HCEC 1CT (cell line): ENCODE data around the gene HS2ST1.
A peak's percentile ranks its signal among the peaks of the same experiment; 100 is the strongest.
"Not testable (repeated sequence)": the region's sequence is repeated elsewhere in the genome, so short reads cannot be mapped to it uniquely, and the experiment has no call there.

ENCODE experiments used
- DNase-seq: peaks from one replicate; pipeline ENCODE4 v3.0.0-alpha.2; 2017

Gene HS2ST1

DNA sequence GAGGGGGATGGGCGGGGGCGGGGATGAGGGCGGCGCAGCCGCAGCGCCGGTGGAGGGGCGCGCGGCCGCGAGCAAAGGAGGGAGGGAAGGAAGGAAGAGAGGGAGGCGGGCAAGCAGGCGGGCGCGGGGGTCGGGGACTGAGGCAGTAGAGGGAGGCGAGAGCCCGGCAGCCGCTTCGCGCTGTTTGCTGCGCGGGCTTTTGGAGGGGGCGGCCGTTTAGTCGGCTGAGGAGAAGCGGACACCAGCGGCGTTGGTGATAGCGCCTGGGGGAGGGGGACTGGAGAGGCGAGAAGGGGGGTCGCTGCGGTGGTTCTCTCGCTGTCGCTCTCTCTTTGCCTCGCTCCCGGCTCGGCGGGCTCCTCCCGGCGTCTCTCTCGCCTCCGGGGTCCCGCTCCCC is at the start of gene HS2ST1:
Gene HS2ST1 (plus strand): TSS at position 35 of the 397 bp plus-strand sequence.
- no peak for DNase-seq

DNA sequence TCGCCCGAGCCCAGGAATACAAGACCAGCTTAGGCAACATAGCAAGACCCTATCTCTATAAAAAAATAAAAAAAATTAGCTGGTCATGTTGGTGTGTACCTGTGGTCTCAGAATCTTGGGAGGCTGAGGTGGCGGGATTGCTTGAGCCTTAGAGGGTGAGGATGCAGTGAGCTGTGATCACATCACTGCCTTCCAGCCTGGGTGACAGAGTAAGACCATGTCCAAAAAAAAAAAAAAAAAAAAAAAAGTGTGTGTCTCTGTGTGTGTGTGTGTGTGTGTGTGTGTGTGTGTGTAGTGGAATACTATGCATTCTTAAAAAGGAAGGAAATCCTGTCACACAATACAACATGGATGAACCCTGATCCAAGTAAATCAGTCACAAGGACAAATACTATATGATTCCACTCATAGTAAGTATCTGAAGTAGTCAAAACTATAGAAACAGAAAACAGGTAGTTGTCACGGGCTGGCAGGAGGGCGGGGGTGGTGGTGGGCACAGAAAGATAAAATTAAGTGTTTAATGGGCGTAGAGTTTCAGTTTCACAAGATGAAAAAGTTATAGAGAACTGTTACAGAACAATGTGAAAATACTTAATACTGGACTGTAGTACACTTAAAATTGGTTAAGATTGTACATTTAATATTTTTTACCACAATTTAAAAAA is 48.3 kb upstream of the HS2ST1 start:
- no peak for DNase-seq

DNA sequence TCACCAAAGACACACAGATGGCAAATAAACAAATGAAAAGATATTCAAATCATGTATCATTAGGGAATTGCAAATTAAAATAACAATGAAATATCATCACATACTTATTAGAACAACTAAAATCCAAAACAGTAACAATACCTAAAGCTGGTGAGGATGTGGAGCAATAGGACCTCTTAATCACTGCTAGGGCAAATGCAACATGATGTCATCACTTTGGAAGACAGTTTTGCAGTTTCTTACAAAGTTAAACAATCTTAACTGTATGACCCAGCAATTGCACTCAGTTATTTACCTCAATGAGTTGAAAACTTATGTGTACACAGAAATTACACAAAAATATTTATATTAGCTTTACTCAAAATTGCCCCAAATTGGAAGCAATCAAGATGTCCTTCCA is 47.8 kb upstream of the HS2ST1 start:
- peak; percentile 79 for DNase-seq

DNA sequence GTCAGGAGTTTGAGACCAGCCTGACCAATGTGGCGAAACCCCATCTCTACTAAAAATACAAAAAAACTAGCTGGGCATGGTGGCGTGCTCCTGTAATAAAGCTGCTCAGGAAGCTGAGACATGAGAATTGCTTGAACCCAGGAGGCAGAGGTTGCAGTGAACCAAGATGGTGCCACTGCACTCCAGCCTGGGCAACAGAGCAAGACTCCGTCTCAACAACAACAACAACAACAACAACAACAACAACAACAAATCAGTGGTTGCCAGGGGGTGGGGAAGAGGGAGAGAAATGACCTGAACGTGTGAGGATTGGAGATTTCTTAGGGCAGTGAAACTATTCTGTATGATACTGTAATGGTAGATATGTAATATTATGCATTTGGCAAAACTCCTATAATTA is 47.2 kb upstream of the HS2ST1 start:
- not testable (repeated sequence) for DNase-seq

DNA sequence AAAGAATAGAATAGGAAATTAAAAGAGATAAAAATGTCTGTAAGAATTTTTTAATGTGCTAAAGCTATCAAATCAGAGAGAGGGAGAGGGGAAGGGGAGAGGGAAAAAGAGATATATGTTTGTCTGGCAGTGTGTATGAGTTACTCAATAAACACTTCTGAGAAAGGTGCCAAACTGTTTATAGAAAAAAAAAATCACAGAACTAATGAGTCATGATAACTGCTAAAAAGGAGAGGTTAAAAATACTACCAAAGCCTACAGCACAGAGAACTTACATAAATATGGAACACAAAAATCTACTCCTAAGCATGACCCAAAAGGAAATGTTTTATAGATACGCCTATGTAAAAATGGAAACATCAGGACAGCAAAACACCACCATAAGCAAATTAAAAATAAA is 46.0 kb upstream of the HS2ST1 start:
- DNase-seq, result peak; percentile 56

DNA sequence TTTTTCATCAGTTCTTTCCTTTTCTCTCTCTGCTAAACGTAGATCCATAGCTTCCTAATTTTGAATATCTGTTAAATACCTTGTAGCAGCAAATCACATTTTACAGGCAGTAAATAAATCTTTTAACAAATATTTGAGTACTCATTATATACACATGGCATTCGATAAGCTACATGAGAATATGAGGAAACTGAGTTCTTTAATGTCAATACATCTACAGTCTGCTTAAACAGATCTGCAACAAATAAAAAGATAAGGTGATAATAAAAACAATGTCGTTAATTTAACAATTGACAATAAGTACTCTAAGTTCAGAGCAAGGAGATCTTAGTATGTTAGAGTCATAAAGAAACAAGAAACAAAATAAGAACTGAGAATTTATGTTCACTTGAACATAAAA is 43.4 kb upstream of the HS2ST1 start:
- DNase-seq, result no peak

DNA sequence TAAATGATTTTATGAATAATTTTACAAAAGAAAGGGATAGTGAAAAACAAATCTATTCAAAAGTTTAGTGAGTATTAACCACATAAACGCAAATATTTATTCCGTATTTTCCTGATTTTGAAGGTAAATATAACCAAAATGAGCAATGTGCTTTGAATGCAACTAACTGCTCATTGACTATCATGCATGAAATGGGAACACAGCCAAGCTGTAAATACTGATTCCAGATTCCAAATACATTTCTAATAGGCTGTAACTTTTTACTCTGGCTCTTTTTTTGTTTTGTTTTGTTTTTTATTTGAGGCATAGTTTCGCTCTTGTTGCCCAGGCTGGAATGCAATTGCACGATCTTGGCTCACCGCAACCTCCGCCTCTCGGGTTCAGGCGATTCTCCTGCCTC is 42.3 kb upstream of the HS2ST1 start:
- peak; percentile 53 for DNase-seq

DNA sequence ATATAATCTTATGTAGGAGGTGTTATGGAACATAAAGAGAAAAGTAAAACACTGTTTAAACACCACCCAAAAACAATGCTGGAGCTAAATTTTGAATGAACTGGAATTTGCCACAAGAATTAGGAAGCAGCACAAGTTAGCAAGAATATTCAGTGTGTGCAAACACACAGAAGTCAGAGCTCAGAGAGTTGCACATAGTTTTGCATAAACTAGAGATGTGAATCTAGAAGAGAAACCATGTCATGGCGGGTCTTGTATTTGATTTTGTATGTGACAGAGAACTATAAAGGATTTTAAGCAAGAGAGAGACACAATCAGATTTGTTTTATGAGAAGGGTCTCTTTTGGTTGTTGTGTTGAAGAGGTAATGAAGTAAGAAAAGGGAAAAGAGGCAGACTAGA is 38.7 kb upstream of the HS2ST1 start:
- DNase-seq, result no peak

DNA sequence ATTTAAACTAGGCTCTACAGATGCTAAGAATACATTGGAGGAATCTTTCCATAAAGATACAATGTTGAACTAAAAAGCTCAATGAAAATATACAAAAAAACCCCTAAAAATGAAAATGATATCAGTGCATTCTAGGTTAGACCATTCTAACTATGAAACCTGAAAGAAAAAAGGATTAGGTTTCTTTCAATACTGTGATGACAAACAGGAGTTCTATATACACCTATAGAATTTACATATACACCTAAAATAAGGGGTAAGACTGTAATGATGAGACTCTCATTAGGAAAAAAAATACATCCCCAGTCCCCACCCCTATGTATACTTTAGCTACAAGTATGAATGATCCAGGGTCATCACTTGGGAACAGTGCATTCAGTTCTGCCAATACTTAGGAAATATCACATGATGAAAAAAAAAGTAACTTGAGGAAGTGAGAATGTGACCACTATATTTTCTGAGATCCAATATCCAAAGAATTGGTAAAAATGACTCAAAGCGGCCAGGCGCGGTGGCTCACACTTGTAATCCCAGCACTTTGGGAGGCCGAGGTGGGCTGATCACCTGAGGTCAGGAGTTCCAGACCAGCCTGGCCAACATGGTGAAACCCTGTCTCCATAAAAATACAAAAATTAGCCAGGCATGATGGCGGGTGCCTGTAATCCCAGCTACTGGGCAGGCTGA is 26.8 kb upstream of the HS2ST1 start:
- DNase-seq, result no peak

DNA sequence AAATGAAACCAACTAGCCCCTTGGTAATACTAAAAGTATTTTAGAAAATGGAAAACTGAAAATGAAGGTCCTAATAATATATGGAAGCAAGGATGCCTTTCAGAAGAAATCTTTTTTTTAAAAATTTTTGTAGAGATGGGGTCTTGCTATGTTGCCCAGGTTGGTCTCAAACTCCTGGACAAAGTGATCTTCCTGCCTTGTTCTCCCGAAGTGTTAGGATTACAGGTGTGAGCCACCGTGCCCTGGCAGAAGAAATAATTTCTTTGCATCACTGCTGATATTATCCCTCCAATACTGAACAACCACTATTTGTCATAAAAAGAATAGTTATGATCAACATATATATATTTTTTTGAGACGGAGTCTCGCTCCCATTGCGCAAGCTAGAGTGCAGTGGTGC is 26.1 kb upstream of the HS2ST1 start:
- DNase-seq, result no peak

DNA sequence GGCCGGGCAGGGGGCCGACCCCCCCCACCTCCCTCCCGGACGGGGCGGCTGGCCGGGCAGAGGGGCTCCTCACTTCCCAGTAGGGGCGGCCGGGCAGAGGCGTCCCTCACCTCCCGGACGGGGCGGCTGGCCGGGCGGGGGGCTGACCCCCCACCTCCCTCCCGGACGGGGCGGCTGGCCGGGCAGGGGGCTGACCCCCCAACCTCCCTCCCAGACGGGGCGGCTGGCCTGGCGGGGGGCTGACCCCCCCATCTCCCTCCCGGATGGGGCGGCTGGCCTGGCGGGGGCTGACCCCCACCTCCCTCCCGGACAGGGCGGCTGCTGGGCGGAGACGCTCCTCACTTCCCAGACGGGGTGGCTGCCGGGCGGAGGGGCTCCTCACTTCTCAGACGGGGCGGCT is 15.0 kb upstream of the HS2ST1 start:
- not testable (repeated sequence) for DNase-seq

DNA sequence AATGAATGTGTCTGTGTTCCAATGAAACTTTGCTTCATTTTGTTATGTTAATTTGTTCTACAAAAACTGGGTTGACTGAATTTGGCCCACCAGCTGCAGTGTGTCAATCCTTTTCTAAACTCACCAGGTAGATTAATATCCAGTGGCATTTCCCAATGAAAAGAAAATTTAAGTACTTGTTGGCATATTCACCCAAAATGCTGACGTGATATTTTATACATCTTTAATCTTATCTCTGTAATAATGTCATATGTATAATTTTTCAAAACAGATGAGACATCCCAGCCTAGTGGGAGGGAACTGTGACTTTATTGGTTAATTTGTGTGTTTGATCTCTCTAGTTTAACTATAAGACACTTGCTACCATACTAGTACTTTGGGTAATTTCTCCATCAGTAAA is 8.6 kb upstream of the HS2ST1 start:
- DNase-seq, result no peak

DNA sequence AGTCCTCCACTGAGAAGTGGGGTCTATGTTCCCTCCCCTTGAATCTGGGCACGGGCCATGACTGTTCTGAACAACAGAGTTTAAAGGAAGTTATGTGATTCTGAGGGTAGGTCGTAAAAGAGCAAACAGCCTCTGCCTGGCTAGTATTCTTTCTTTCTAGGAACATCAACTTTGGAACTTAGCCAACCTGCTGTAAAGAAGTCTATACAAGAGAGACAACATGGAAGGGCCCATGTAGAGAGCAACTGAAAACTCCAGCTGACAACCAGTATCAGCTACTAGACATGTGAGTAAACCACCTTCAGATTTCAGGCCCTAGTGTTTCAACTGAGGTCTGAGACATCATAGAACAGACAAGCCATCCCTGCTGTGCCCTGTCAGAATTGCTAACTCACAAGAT is 8.0 kb upstream of the HS2ST1 start:
- DNase-seq, result no peak

DNA sequence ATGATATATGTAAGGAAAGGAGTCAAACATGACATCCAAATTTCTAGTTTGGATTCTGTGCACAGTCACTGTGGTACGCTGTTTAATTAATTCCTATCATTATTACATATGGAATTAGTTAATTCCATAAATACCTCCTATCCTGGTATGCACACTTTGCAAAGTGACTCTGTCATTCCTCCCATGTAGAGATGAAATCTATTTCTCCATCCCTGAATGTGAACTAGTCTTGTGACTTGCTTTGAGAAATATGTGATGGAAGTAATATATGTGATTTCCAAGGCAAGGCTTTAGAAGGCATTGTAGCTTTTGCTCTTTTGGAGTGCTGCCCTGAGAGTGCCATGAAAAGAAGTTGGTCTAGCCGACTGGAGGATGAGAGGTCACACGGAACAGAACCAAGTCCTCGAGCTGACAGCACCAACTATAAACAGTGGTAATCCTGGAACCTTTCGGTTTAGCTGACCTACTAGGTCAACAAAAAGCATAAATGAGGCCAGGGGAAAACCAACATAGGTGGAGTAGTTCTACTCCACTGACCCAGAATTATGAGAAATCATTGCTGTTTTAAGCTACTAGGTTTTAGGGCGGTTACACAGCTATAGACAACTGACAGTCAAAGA is 2.0 kb upstream of the HS2ST1 start:
- DNase-seq, result peak; percentile 21

DNA sequence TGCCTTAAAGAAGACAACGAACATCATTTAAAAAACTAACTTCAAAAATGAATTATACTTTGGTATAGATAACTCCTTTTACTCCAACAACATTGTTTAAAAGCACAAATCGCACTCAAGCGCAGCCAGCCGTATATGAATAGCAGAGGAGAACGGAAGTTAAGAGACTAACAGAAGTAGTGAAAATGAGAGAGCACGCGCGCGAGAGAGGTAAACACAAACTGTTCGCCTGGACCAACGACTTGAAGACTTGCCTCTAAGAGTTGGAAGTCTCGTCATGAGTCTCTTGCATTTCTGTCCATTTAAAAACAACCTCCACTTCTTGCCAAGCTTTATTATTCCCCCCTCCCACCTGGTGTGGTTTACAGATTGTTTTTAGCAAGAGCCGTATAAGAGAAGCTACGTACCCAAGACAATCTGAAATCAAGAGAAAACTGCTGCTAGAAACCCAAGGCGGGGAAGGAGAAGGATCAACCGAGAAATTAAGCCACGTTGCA is 988 bp upstream of the HS2ST1 start:
- DNase-seq, result peak; percentile 37

DNA sequence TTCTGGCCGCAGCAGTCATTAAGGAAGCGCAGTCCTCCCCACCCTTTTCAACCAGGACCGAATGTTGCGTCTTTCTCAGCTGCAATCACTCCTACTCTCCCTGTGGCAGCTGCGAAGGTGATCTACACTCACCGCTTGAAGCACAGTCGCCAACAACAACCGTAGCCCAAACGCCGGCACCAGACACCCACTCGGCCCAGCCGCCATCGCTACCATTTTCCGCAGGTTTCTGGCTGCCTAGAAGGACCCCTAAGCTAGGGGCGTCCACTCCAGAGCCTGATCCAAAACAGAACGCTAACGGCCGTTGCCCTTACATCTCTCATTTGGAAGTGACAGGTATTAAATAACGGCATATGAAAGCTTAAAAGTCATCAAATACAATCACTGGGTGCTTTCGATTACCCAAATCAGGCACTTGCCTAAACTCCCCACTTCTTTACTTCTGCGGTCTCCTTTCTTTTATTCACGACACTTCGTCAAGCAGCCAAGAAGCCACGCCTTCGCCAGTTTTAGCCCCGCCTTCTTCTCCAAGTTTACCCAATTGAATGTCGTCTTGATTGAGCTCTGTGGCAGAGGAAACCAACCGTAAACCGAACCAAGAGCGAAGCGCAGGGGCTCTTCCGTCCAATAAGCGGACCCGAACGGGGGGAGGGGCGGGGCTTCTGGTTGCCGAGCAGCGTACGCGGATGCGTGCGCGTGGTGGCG is 387 bp upstream of the HS2ST1 start, which contains the start of gene SELENOF:
Gene SELENOF (minus strand): TSS at position 231 of the 705 bp plus-strand sequence. CDS start 15 bp downstream, at position 216.
- peak; percentile 100 for DNase-seq

DNA sequence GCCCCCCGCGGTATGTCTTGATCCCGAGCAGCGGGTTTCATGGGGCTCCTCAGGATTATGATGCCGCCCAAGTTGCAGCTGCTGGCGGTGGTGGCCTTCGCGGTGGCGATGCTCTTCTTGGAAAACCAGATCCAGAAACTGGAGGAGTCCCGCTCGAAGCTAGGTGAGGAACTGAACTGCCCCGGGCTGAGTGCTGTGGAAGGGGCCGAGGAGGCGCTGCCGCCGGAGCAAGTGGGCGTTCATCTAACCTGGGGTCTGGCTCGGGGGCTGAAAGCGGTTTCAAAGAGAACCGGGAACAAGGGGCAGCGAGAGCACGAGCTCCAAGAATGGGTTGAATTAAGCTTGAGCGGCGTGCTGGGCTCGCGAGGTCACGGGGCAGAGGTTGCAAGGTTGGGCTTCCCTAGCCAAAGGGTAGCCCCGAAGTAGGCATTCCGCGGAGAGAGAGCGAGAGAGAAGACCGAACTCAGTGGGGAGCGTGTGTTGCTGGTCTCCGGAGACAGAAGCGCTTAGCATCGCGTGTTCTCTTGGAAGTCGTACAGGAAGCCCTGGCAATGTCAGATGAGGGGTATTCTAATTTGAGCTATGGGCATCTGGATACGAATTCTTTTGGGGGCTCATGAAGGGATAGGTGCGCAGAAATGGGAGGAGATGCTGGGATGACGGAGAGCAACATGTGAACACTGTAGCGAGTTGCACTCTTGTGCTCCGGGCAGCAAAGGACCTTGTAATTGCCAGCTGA is 732 bp downstream of the HS2ST1 start:
- peak; percentile 53 for DNase-seq

DNA sequence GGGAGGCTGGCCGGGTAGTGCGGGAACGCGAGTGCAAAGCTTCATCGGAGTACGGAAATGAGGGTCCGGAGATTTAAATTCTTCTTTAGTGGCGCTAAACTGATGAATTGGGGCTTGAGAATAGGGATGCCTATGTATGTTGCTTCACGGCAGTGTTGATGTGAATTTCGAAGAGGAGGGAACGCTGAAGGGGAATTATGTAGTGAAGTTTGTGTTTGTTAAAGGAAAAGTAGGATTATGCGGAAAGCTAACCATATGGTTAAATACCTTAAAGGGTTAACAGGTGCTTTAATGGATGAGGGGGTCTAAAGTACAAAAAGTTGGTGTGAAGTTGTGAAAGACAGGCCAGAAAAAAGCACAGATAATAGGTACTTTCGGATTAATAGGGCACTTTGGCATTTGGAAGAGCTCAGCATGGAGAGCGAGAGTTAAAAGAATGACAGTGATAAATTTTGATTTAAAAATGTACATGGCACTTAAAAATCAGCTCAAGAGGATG is 1.4 kb downstream of the HS2ST1 start:
- DNase-seq, result no peak

DNA sequence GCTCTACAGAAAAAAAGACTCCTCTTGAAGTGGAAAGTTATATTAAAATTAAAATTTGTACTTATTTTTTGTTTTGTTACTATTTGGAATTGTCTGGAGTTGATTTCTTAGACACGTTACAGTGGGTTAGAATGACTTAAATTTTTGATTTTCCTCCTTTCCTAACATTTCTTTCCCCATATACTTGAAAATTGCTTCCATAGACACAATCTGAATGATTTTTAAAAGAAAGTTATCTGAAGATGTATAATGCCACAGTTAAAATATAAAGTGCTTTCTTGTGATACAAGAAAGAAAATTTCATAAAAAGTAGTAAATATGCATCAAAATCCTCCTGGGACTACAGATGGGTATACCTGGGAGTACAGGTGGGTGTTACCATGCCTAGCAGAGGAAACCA is 2.3 kb downstream of the HS2ST1 start:
- no peak for DNase-seq

DNA sequence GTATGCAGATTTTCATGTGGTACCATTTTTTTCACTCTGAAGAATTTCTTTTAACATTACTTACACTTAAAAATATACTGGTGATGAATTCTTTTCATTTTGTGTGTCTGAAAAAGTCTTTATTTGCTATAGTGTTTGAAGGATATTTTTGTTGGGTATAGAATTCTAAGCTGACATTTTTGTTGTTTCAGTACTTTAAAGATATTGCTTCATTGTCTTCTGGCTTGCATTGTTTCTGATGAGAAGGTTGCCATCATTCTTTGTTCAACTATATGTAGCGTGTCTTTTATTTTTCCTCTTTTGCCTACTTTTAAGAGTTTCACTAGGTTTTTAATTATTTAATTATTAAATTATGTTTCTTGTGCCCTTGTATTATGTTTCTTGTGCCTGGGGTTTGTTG is 8.0 kb downstream of the HS2ST1 start:
- no peak for DNase-seq

DNA sequence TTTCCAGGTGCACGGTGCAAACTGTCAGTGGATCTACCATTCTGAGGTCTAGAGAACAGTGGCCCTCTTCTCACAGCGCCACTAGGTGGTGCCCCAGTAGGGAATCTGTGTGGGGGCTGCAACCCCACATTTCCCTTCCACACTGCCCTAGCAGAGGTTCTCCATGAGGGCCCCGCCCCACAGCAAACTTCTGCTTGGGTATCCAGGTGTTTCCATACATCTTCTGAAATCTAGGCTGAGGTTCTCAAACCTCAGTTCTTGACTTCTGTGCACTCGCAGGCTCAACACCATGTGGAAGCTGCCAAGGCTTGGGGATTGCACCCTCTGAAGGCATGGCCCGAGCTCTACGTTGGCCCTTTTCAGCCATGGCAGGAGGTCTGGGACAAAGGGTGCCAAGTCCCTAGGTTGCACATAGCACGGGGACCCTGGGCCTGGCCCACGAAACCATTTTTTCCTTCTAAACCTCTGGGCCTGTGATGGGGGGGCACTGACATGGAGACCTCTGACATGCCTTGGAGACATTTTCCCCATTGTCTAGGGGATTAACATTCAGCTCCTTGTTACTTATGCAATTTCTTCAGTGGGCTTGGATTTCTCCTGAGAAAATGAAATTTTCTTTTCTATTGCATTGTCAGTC is 10.0 kb downstream of the HS2ST1 start:
- no peak for DNase-seq

DNA sequence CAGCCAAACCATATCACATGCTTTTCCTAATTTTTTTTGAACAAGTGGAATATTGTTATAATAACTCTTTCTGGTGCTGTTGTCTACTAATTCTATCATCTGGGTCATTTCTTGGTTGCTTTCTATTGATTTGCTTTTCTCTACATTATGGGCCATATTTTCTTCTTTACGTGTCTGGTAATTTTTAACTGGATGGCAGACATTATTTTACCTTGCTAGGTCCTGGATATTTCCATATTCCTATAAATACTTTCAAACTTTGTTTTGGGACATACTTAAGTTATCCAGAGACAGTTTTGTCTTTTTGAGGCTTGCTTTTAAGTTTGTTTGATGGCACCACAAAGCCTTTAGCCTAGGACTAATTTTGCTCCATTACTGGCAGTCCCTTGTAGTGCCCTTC is 11.3 kb downstream of the HS2ST1 start:
- DNase-seq, result no peak
